Measurements from ENCODE around the gene FREM1. TPM values are rescaled to one million over a fixed set of nuclear protein-coding genes. Genes with fewer than 3 reads are reported as not detected.

Gene FREM1
- total RNA-seq, 1 donor from 2014 or later = 57.5 TPM

DNA sequence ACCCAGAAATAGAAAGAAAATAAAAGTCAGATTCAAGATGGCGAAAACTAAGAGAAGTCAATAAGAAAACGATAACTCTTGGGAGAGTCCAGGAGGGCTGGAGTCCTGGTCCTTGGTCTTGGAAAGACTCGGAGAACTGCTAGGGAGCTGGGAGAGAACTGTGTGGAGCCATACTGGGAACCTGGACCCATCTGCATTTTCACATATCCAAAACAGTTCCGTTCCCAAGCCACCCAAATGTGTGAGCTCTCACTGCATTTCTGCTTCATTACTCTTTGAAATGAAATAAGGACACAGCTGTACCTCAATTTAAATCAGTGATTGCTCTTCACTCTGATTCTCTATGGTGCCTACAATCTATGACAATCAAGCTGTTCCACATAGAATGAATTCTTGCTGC lies 119.6 kb downstream of the FREM1 start:
- Mint-ChIP-seq H3K4me1 (no peaks in the 10 kb centered on the region), H3K27me3 (ENCODE audit: low read depth) (no peaks in the 10 kb centered on the region), H3K36me3 (ENCODE audit: low read depth) (peaks cover 49% of the 10 kb centered on the region), H3K27ac (ENCODE audit: unreplicated experiment) (no peak overlapping the region), H3K4me3 (no peak overlapping the region), H3K9me3 (no peaks in the 10 kb centered on the region)
- TF ChIP-seq, protein P1, sequence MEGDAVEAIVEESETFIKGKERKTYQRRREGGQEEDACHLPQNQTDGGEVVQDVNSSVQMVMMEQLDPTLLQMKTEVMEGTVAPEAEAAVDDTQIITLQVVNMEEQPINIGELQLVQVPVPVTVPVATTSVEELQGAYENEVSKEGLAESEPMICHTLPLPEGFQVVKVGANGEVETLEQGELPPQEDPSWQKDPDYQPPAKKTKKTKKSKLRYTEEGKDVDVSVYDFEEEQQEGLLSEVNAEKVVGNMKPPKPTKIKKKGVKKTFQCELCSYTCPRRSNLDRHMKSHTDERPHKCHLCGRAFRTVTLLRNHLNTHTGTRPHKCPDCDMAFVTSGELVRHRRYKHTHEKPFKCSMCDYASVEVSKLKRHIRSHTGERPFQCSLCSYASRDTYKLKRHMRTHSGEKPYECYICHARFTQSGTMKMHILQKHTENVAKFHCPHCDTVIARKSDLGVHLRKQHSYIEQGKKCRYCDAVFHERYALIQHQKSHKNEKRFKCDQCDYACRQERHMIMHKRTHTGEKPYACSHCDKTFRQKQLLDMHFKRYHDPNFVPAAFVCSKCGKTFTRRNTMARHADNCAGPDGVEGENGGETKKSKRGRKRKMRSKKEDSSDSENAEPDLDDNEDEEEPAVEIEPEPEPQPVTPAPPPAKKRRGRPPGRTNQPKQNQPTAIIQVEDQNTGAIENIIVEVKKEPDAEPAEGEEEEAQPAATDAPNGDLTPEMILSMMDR (conservative IDR thresholded peaks at IDR 0.05) = no peak
- DNase-seq (ENCODE audit: low read depth, low spot score) = no peak

DNA sequence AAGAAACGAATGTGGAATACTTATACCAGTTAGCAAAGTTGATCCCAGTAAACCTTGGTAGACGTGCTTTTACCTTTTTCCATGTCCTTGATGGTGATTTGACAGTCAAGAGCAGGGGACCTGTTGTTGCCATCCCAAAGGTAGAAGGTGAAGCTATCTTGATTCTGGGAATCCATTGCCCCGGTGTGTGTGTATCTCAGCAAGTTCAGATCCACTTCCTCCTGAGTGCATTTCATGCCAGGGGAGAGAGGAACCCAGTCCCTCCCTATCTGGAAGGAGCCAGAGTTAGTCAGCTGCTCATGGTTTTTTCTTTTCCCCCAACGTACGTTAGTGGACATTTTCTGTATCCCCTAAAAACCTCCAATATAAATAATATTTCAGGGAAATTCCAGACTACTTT lies 121.4 kb downstream of the FREM1 start:
- DNase-seq (ENCODE audit: low read depth, low spot score) = no peak
- peaks cover 44% of the 10 kb centered on the region for H3K36me3 Mint-ChIP-seq (ENCODE audit: low read depth)
- no peaks in the 10 kb centered on the region for H3K27me3 Mint-ChIP-seq (ENCODE audit: low read depth)
- H3K27ac Mint-ChIP-seq (ENCODE audit: unreplicated experiment) = no peak overlapping the region
- no peaks in the 10 kb centered on the region for H3K9me3 Mint-ChIP-seq
- TF ChIP-seq, protein P1 (conservative IDR thresholded peaks at IDR 0.05) = no peak
- H3K4me1 Mint-ChIP-seq = no peaks in the 10 kb centered on the region
- H3K4me3 Mint-ChIP-seq = no peak overlapping the region

DNA sequence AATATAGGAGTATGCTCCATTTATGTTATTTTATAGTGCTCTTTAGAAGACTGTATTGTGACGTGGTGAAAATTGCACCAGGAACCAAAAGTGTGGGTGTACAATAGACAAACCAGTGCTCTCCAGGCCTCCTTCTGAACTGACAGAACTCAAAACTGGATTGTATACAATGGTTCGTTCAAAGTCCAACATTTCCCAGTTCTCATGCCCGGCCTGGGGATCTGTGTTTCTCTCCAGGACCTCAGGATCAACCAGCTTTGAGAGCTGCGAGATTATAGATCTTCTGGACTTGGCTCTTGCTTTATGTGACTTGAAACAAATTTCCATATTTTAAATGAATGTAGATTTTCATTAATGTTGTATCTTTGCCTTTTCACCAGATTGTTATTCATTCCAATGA lies 126.9 kb downstream of the FREM1 start:
- no peak for DNase-seq (ENCODE audit: low read depth, low spot score)
- TF ChIP-seq, protein P1 (conservative IDR thresholded peaks at IDR 0.05) = no peak
- Mint-ChIP-seq H3K36me3 (ENCODE audit: low read depth) (peaks cover 22% of the 10 kb centered on the region), H3K27me3 (ENCODE audit: low read depth) (no peaks in the 10 kb centered on the region), H3K4me3 (no peak overlapping the region), H3K4me1 (no peaks in the 10 kb centered on the region), H3K9me3 (no peaks in the 10 kb centered on the region), H3K27ac (ENCODE audit: unreplicated experiment) (no peak overlapping the region)

DNA sequence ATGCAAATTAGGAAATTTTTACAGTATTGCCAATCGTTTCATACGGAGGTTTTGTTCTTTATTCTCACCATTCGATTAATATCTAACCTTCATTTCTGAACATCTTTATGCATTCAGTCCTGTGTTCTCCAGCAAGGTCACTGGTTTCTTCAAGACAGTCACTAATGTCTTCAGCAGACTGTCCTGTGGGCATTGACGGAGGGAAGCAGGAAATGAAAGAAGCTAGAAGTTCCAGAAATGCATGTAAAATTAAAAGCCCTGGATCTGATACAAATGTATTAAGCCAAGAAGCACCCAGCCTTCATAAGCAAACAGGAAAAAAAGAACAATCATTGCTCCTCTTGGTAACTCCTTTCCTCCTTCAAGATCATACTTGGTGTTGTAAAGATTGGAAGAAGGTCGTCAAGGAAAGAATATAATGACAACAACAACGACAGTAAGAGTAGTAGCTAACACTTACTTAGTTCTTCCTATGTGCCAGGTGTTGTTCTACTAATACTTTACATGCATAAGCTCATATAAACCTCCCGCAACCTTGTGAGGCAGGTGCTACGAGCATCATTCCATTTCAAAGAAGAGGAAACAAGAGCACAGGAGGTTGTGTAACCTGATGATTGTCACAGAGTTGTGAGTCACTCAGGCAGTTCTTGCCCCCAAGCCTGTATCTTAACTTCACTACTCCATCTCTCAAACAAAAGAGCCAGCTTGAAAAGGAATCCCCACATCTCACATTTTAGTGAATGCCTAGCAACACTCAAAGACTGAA lies 127.8 kb downstream of the FREM1 start:
- H3K36me3 Mint-ChIP-seq (ENCODE audit: low read depth) = peaks cover 16% of the 10 kb centered on the region
- no peak overlapping the region for H3K27ac Mint-ChIP-seq (ENCODE audit: unreplicated experiment)
- no peaks in the 10 kb centered on the region for H3K27me3 Mint-ChIP-seq (ENCODE audit: low read depth)
- H3K4me1 Mint-ChIP-seq = no peaks in the 10 kb centered on the region
- no peak overlapping the region for H3K4me3 Mint-ChIP-seq
- no peak for DNase-seq (ENCODE audit: low read depth, low spot score)
- TF ChIP-seq, protein P1 (conservative IDR thresholded peaks at IDR 0.05) = no peak
- no peaks in the 10 kb centered on the region for H3K9me3 Mint-ChIP-seq

DNA sequence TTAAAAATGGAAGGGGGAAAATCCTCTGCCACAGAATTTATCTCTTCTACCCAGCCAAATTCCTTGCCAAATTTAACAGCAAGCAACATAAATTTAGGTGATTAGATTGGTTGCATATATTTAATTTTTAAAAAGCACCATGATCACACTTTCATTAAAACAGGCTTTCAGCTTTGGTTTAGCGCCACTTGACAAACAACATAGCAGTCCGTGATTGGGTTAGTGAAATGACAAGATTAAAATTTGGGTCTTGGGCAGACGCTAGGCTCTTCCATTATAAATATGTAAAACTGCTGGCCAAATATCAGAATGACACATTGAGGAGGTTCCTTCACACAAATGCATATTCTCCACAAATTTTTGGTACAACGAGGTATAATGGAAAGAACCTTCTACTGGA lies 129.5 kb downstream of the FREM1 start:
- no peaks in the 10 kb centered on the region for H3K4me1 Mint-ChIP-seq
- H3K36me3 Mint-ChIP-seq (ENCODE audit: low read depth) = peaks cover 15% of the 10 kb centered on the region
- H3K9me3 Mint-ChIP-seq = no peaks in the 10 kb centered on the region
- TF ChIP-seq, protein P1 (conservative IDR thresholded peaks at IDR 0.05) = no peak
- DNase-seq (ENCODE audit: low read depth, low spot score) = no peak
- H3K27me3 Mint-ChIP-seq (ENCODE audit: low read depth) = no peaks in the 10 kb centered on the region
- H3K4me3 Mint-ChIP-seq = no peak overlapping the region
- no peak overlapping the region for H3K27ac Mint-ChIP-seq (ENCODE audit: unreplicated experiment)

All from neural crest cell (in vitro differentiated cells).